Smooth muscle cell of the umbilical artery (primary cell): ENCODE data around the gene RAD23B. TPM values are rescaled to one million over a fixed set of nuclear protein-coding genes. Genes with fewer than 3 reads are reported as not detected.

Source experiments
- total RNA-seq: library from RNA; depleted of rRNA; stranded (reverse); fragments of >200 nt; gene quantifications from 2 replicates; pipeline ENCODE4 v1.2.3, GENCODE V29; 2014

The RAD23B gene
- total RNA-seq = 89.4 and 141 TPM in 2 replicates

GRCh38 chr9:107282759-107283622 lies at the start of gene RAD23B:
Gene RAD23B, plus strand, starts transcription at chr9:107283279. Its CDS starts 351 bp downstream, at chr9:107283630.

Other genes starting within 250 kb of the RAD23B start
- gene KLF4, start 206.5 kb downstream of the RAD23B start, total RNA-seq = 1.5 and 4.3 TPM in 2 replicates